HL-60 (cell line): ENCODE data around the gene PCOLCE2.

Source experiments
- CTCF ChIP-seq: IDR thresholded peaks from one replicate; pipeline ENCODE4 v1.5.1; 2011; ENCODE audit warnings: low read length, control low read depth, inconsistent platforms; ENCODE audit not compliant: insufficient read depth
- TF ChIP-seq, protein P1 (sequence below): IDR thresholded peaks from 2 replicates; pipeline ENCODE4 v1.6.1; 2012; ENCODE audit warnings: low read depth; ENCODE audit not compliant: insufficient replicate concordance

DNA sequence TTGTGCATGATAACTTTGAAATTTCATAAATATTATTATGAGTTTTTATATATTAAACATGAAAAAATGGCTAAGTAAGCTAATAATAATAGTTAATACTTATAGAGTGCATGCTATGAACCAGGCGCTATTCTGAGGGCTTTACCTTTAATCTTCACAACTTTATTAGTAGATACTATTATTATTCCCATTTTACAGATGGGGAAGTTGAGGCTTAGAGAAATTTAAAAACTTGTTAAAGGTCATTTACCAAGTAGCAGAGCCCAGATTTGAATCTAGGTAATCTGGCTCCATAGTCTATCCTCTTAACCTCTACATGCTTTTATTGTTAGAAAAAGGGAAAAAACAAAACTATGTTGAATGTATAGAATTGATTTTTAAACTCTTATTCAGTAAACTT is 104.7 kb downstream of the PCOLCE2 start:
- TF ChIP-seq CTCF = no peak
- TF ChIP-seq, protein P1, sequence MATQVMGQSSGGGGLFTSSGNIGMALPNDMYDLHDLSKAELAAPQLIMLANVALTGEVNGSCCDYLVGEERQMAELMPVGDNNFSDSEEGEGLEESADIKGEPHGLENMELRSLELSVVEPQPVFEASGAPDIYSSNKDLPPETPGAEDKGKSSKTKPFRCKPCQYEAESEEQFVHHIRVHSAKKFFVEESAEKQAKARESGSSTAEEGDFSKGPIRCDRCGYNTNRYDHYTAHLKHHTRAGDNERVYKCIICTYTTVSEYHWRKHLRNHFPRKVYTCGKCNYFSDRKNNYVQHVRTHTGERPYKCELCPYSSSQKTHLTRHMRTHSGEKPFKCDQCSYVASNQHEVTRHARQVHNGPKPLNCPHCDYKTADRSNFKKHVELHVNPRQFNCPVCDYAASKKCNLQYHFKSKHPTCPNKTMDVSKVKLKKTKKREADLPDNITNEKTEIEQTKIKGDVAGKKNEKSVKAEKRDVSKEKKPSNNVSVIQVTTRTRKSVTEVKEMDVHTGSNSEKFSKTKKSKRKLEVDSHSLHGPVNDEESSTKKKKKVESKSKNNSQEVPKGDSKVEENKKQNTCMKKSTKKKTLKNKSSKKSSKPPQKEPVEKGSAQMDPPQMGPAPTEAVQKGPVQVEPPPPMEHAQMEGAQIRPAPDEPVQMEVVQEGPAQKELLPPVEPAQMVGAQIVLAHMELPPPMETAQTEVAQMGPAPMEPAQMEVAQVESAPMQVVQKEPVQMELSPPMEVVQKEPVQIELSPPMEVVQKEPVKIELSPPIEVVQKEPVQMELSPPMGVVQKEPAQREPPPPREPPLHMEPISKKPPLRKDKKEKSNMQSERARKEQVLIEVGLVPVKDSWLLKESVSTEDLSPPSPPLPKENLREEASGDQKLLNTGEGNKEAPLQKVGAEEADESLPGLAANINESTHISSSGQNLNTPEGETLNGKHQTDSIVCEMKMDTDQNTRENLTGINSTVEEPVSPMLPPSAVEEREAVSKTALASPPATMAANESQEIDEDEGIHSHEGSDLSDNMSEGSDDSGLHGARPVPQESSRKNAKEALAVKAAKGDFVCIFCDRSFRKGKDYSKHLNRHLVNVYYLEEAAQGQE = no peak
